ENCODE measurements around the gene LTBP1. TPM values are rescaled to one million over a fixed set of nuclear protein-coding genes. Genes with fewer than 3 reads are reported as not detected.
"Not testable (repeated sequence)": the region's sequence is repeated elsewhere in the genome, so short reads cannot be mapped to it uniquely, and the experiment has no call there.

LTBP1 gene
- total RNA-seq, 1 experiment from 2014 or later = 19.6 TPM

GRCh38 chr2:33378556-33379210, 431.9 kb downstream of the LTBP1 start:
- H3K4me3 ChIP-seq (ENCODE audit: insufficient read depth, low read depth, low read length) = no peak overlapping the region
- DNase-seq = no peak
- no peaks in the 10 kb centered on the region for H3K27me3 ChIP-seq (ENCODE audit: control insufficient read depth, insufficient read depth, low read length)
- H3K36me3 ChIP-seq (replicated peaks; ENCODE audit: control insufficient read depth, insufficient read depth, low read length) = no peaks in the 10 kb centered on the region

GRCh38 chr2:33380001-33380609, 433.4 kb downstream of the LTBP1 start:
- Histone ChIP-seq H3K27me3 (ENCODE audit: control insufficient read depth, insufficient read depth, low read length) (no peaks in the 10 kb centered on the region), H3K36me3 (replicated peaks; ENCODE audit: control insufficient read depth, insufficient read depth, low read length) (no peaks in the 10 kb centered on the region), H3K4me3 (ENCODE audit: insufficient read depth, low read depth, low read length) (no peak overlapping the region)
- no peak for DNase-seq

- DNase-seq = no peak
- H3K36me3 ChIP-seq (replicated peaks; ENCODE audit: control insufficient read depth, insufficient read depth, low read length) = no peaks in the 10 kb centered on the region
- no peak overlapping the region for H3K4me3 ChIP-seq (ENCODE audit: insufficient read depth, low read depth, low read length)
- H3K27me3 ChIP-seq (ENCODE audit: control insufficient read depth, insufficient read depth, low read length) = no peaks in the 10 kb centered on the region
Measured at GRCh38 chr2:33380719-33381118, 434.0 kb downstream of the LTBP1 start.

- H3K4me3 ChIP-seq (ENCODE audit: insufficient read depth, low read depth, low read length) = no peak overlapping the region
- no peak for DNase-seq
Measured at GRCh38 chr2:33381301-33381858, 434.6 kb downstream of the LTBP1 start.

GRCh38 chr2:33383855-33384598, 437.3 kb downstream of the LTBP1 start:
- Histone ChIP-seq H3K27me3 (ENCODE audit: control insufficient read depth, insufficient read depth, low read length) (no peaks in the 10 kb centered on the region), H3K4me3 (ENCODE audit: insufficient read depth, low read depth, low read length) (no peak overlapping the region), H3K36me3 (replicated peaks; ENCODE audit: control insufficient read depth, insufficient read depth, low read length) (no peaks in the 10 kb centered on the region)
- no peak for DNase-seq

More at GRCh38 chr2:33381301-33381858, 434.6 kb downstream of the LTBP1 start:
- Histone ChIP-seq H3K27me3 (ENCODE audit: control insufficient read depth, insufficient read depth, low read length) (no peaks in the 10 kb centered on the region), H3K36me3 (replicated peaks; ENCODE audit: control insufficient read depth, insufficient read depth, low read length) (no peaks in the 10 kb centered on the region)

- no peak for DNase-seq
- H3K36me3 ChIP-seq (replicated peaks; ENCODE audit: control insufficient read depth, insufficient read depth, low read length) = no peaks in the 10 kb centered on the region
Measured at GRCh38 chr2:33384599-33384961, 437.8 kb downstream of the LTBP1 start.

GRCh38 chr2:33388996-33389395, 442.2 kb downstream of the LTBP1 start:
- Histone ChIP-seq H3K36me3 (replicated peaks; ENCODE audit: control insufficient read depth, insufficient read depth, low read length) (no peaks in the 10 kb centered on the region), H3K4me3 (ENCODE audit: insufficient read depth, low read depth, low read length) (no peak overlapping the region), H3K27me3 (ENCODE audit: control insufficient read depth, insufficient read depth, low read length) (no peaks in the 10 kb centered on the region)
- DNase-seq = no peak

More at GRCh38 chr2:33384599-33384961, 437.8 kb downstream of the LTBP1 start:
- Histone ChIP-seq H3K27me3 (ENCODE audit: control insufficient read depth, insufficient read depth, low read length) (no peaks in the 10 kb centered on the region), H3K4me3 (ENCODE audit: insufficient read depth, low read depth, low read length) (no peak overlapping the region)

GRCh38 chr2:33389695-33390094, 442.9 kb downstream of the LTBP1 start:
- H3K4me3 ChIP-seq (ENCODE audit: insufficient read depth, low read depth, low read length); H3K27me3 ChIP-seq (ENCODE audit: control insufficient read depth, insufficient read depth, low read length); H3K36me3 ChIP-seq (replicated peaks; ENCODE audit: control insufficient read depth, insufficient read depth, low read length); DNase-seq: not testable (repeated sequence)

GRCh38 chr2:33391529-33392255, 444.9 kb downstream of the LTBP1 start:
- DNase-seq = no peak
- no peaks in the 10 kb centered on the region for H3K36me3 ChIP-seq (replicated peaks; ENCODE audit: control insufficient read depth, insufficient read depth, low read length)
- H3K27me3 ChIP-seq (ENCODE audit: control insufficient read depth, insufficient read depth, low read length) = no peaks in the 10 kb centered on the region
- H3K4me3 ChIP-seq (ENCODE audit: insufficient read depth, low read depth, low read length) = no peak overlapping the region

GRCh38 chr2:33392366-33392765, 445.6 kb downstream of the LTBP1 start:
- Histone ChIP-seq H3K27me3 (ENCODE audit: control insufficient read depth, insufficient read depth, low read length) (no peaks in the 10 kb centered on the region), H3K36me3 (replicated peaks; ENCODE audit: control insufficient read depth, insufficient read depth, low read length) (no peaks in the 10 kb centered on the region), H3K4me3 (ENCODE audit: insufficient read depth, low read depth, low read length) (no peak overlapping the region)
- no peak for DNase-seq

- no peak overlapping the region for H3K4me3 ChIP-seq (ENCODE audit: insufficient read depth, low read depth, low read length)
- DNase-seq = no peak
- H3K27me3 ChIP-seq (ENCODE audit: control insufficient read depth, insufficient read depth, low read length) = no peaks in the 10 kb centered on the region
- H3K36me3 ChIP-seq (replicated peaks; ENCODE audit: control insufficient read depth, insufficient read depth, low read length) = no peaks in the 10 kb centered on the region
Measured at GRCh38 chr2:33395034-33395433, 448.3 kb downstream of the LTBP1 start.

GRCh38 chr2:33395655-33396249, 449.0 kb downstream of the LTBP1 start:
- Histone ChIP-seq H3K27me3 (ENCODE audit: control insufficient read depth, insufficient read depth, low read length) (no peaks in the 10 kb centered on the region), H3K4me3 (ENCODE audit: insufficient read depth, low read depth, low read length) (no peak overlapping the region), H3K36me3 (replicated peaks; ENCODE audit: control insufficient read depth, insufficient read depth, low read length) (no peaks in the 10 kb centered on the region)
- peak; percentile 27 for DNase-seq

GRCh38 chr2:33404321-33404720, 457.6 kb downstream of the LTBP1 start:
- Histone ChIP-seq H3K27me3 (ENCODE audit: control insufficient read depth, insufficient read depth, low read length) (no peaks in the 10 kb centered on the region), H3K4me3 (ENCODE audit: insufficient read depth, low read depth, low read length) (no peak overlapping the region), H3K36me3 (replicated peaks; ENCODE audit: control insufficient read depth, insufficient read depth, low read length) (no peaks in the 10 kb centered on the region)
- DNase-seq = no peak

- Histone ChIP-seq H3K36me3 (replicated peaks; ENCODE audit: control insufficient read depth, insufficient read depth, low read length) (no peaks in the 10 kb centered on the region), H3K27me3 (ENCODE audit: control insufficient read depth, insufficient read depth, low read length) (no peaks in the 10 kb centered on the region), H3K4me3 (ENCODE audit: insufficient read depth, low read depth, low read length) (no peak overlapping the region)
- DNase-seq = no peak
Measured at GRCh38 chr2:33406622-33407021, 459.9 kb downstream of the LTBP1 start.
